DMS153 treated with DMSO at 0.1 percent for 48 hours (cell line): Measurements from ENCODE around the gene OR6Y1.

Experiments used
- DNase-seq: peaks from one replicate; lab custom pipeline; 2025; ENCODE audit not compliant: unreplicated experiment; lab: John Stamatoyannopoulos, UW

OR6Y1 gene, protein sequence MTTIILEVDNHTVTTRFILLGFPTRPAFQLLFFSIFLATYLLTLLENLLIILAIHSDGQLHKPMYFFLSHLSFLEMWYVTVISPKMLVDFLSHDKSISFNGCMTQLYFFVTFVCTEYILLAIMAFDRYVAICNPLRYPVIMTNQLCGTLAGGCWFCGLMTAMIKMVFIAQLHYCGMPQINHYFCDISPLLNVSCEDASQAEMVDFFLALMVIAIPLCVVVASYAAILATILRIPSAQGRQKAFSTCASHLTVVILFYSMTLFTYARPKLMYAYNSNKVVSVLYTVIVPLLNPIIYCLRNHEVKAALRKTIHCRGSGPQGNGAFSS

DNA sequence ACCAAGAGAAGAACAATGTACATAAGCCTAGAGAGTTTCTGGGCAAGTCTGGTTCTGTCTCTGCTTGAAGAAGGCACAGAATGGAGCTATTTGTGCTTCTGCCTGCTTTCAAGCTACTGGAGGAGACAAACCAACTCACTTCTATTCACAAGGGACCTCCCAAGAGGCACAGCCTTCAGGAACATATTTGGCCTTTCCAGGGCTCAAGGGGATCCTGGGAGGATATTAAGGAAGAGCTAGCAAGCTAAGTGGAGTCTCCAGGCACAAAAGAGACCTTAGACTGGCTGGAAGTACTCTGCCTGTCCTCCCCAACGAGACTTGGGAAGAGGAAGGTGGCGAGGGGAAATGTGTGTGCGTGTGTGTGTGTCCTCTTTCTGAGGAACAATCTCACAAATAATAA, at the start of gene OR6Y1:
TSS of gene OR6Y1 (minus strand) at position 54 of the 400 bp plus-strand sequence. CDS start 6,300 bp downstream, outside the sequence.
- no peak for DNase-seq

DNA sequence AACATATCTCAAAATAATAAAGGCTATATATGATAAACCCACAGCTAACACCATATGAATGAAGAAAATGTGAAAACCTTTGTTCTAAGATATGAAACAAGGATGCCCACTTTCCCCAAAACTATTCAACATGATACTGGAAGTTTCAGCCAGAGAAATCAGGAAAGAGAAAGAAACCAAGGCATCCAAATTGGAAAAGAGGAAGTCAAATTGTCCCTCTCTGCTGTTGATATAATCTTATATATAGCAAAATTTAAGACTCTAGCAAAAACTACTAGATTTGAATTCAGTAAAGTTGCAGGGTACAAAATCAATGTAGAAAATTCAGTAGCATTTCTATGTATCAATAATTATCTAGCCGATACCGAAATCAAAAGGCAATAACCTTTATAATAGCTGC, 46.5 kb upstream of the OR6Y1 start:
- DNase-seq, result no peak

DNA sequence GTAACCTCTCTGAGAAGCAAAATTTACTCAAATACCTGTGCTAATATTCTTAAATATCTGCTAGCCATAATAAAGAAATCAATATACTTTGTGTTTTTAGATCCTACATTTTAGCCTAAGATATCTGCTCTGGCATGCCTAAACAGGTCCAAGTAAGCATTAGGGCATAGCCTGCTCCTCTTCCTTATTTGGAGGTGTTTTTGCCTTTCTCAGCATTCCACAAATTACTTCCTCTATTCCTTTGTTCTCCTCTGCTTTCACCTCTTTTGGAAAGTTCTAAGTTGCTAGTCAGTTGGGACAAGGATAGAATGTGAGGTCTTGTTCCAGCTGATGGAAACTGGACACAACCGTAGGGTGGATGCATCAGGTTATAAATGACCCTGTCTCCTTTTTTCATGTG, 32.7 kb upstream of the OR6Y1 start:
- DNase-seq, result no peak

DNA sequence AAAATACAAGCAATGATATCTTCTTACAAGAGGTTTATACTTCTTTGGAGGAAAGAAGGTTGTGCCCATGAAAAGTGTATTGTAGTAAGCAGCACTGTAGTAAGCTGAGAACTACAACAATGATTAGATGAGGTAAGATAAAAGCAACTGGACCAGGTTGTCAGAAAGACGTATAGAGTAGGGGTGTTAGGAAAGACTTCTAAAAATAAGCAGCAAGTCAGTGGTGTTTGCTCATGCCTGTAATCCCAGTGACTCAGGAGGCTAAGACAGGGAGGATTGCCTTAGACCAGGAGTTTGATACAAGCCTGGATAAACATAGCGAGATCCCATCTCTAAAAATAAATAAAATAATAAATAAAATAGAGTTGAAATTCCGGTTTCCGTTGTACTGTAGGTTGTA, 29.8 kb upstream of the OR6Y1 start:
- no peak for DNase-seq

DNA sequence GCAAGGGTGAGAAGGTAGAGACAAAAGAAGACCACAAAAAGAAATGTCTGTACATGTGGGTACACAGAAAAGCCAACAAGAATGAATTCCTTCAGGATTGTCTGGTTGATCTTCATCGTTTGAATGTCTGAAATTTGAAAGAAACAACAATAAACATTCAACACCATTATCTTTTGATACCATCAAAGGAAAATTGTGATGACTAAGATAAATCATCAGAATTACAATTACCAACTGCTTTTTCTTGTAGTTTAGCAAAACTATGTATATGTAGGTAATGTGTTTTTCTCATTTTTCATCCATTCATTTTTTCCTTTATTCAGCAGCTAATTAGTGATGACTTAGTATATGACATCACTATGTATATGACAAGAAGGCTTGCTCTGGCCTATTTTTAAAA, 25.5 kb upstream of the OR6Y1 start, which contains the start of gene OR10X1:
TSS of gene OR10X1 (minus strand) at position 167 of the 400 bp plus-strand sequence. CDS start at position 167, 0 bp downstream.
- DNase-seq, result no peak

DNA sequence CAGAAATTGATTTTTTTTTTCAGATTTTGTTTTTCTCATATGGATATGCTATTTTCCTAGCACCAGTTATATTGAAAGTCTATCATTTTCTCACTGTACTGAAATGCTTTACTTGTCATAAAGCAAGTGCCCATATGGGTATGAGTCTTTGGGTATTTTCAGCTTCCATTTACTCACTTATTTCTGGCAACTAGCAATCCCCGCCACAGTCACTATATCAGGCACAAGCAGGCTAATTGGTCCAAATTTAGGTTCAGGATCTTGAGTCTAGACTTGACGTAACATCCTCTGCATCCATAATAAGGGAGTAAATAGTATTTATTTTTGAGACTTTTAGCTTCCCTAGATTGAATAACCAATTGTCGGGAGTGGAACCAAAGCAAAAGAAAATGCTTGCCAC, 23.4 kb upstream of the OR6Y1 start:
- no peak for DNase-seq

DNA sequence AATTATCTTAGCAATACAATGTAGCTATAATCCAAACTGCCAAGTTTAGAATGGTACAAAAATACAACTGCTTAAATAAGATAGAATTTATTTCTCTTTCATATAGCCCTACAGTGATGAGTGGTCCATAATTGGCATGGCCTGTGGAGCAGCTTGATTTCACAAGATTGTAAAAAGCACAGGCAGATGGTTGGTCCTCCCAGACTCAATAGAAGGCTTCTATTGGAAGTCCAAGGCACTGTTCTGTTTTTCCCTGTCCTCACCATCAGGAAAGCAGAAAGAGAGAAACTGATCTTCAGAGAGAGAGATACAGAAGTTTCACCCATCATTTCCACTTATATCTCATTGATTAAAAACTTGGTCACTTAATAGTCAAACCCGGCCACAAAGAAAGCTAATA, 18.0 kb upstream of the OR6Y1 start:
- no peak for DNase-seq

DNA sequence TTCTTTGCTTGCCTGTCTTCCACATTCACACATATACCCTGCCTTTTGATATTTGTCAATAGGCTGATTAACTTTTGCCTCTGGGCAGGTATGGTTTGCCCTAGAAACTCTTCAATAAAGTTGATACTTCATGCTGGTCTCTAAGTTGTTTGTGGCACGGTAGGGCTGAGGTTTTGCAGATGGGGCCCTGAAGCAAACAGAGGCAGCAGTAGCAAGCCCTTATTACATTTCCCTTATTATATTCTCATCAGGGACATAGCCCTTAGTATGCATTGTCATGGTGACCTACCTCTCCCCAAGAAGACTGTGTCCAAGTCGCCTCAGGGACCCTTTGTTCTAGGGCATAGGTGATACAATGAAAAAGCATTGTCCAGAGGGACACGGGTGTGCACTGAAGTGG, 16.3 kb upstream of the OR6Y1 start, which contains the start of gene OR6P1:
TSS of gene OR6P1 (minus strand) at position 101 of the 400 bp plus-strand sequence. CDS start 6,976 bp downstream, outside the sequence.
- DNase-seq, result no peak

DNA sequence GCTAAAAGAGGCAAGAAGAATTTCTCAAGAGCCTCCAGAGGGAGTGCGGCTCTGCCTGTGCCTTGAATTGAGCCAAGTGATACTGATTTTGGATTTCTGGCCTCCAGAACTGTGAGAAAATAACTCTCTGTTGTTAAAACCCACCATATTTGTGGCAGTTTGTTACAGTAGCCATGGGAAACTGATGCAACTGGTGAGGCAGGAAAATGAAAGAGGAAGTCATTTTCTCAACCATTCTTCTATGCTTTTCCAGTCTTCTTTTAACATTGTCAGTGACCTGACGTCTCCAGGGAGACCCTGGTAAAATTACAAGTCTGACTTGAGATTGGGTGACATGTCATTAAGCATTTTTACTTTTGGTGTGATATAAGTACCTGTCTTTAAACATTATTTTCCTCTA, 10.4 kb upstream of the OR6Y1 start:
- no peak for DNase-seq

DNA sequence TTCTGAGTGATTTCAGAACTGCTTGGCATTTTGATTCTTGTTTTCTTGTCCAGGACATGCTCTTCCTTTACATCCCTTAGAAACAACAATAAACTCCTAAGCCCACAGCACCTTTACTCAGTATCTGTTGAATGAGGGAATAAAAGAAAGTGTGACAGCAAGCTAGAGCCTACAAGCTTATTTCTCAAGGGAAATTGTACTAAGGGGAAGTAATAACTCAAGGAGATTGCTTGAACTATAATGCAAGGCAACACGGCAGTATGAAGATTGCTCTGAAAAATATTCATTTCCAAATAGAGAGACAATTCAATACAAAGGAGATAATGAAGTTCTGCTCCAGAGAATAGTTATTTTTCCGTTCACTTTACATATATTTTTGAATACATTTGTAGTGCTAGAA, 9.6 kb upstream of the OR6Y1 start:
- DNase-seq, result no peak

DNA sequence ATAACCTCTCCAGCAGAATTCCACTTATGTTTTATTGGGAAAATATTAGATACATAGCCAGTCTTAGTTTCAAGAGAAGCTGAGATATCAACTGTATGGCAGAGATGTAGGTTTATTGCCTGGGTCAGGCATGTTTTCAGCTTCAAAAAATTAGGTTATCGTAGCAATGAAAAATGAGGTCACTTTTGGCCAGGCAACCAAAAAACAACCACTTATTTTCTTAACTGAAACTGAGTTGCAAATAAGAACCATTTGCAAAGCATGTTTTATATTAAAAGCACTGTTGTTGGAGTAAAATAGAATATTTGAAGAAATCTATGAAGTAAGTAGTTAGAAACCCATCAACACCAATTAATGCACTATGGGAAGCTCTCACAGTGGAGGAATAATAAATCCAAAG, 5.5 kb upstream of the OR6Y1 start:
- DNase-seq, result no peak

DNA sequence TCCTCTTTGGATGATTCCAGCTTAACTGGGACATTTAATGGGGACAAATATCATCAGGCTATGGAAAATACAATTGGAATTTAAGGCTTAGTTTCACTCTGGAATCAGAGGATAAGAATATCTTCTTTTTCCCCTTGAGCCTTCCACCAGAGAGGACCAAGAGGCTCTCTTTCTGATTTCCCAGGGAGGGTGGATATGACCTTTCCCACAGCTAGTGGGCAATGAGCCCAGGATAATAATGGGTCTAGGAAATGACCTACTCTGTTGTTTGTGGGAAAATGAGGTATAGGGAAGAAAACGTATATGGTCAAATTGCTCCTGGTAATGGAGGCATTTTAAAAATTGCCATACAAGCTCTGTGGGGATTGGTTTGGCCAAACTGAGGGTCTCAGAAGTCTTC, 1.9 kb downstream of the OR6Y1 start:
- no peak for DNase-seq

DNA sequence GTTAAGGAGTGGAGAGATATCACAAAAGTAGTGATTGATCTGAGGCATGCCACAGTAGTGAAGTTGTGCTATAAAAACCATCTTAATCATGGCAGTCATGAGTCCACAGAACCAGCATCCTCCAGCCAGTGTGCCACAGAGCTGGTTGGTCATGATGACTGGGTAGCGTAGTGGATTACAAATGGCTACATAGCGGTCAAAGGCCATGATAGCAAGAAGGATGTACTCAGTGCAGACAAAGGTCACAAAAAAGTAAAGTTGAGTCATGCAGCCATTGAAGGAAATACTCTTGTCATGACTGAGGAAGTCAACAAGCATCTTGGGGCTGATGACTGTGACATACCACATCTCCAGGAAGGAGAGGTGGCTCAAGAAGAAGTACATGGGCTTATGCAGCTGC, 6.7 kb downstream of the OR6Y1 start:
- no peak for DNase-seq

DNA sequence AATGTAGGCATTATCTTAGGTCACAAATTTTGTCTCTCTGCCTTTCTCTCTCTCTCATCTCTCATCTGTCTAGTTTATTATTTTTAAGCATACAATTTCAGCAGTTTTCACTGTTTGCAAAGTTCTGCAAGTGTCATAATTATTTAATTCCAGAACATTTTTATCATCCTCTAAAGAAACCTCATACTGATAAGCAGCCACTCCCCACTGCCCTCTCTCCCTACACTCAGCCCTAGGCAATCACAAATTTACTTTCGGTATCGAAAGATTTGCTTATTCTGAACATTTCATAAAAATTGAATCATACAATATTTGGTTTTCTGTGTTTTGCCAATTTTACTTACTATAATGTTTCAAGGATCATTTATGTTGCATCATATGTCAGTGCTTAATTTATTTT, 16.6 kb downstream of the OR6Y1 start:
- DNase-seq, result no peak

DNA sequence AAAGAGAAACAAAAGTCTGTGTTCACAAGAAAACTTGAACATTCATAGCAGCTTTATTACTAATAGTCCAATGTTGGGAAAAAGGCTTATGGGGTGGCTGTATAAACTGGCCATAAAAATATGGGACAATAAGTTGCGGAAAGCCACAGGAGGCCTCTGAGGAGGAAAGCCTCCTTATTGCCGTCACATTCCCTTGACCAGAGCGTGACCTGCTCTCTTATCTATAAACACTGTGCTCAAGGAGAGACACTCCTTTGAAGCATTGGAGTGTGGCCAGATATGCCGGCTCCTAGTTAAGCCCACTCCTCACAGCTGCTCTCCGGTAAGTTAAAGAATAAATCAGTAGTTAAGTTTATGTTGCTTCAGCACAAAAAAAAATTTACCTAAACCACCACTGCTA, 19.7 kb downstream of the OR6Y1 start:
- DNase-seq, result no peak

DNA sequence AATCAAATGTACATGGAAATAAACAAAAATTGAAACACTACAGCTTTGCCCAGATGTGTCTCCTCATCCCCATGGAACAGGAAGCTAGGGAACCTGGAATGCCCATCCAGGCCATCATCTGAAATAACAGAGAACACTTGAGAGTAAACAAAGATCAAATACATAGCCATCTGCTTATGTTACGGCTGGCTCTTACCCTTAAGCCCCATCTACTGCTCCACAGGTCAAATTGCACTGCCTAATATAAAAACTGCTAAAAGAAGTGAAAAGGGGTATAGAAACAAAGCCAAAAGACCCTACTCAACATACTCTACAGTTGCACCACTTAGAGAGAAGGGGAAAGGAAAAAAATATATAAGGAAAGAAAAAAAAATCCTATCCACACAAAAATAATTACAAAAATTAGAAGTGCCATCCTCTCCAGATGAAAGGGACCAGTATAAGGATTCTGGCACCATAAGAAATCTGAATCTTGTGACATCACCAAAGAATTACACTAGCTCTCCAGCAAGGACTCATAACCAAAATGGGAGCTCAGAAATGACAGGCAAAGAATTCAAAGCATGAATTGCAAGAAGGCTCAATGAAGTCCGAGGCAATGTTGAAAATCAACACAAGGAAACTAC, 26.9 kb downstream of the OR6Y1 start:
- DNase-seq, result peak; percentile 53

DNA sequence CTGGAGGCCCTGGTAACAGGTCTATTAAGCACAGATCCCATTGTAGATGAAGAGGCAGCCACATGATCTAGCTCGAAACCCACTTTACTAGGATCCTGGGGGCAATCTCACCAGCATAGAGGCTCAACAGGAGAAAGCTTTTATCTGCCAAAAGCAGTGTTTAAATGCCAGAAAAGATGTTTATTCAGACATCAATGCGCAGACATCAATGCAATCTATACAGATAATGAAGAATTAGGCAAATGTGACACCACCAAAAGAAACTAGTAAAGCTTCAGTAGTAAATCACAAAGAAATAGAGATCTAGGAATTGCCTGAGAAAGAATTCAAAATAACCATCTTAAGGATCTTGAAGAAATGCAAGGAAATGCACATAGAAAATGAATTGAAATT, 32.5 kb downstream of the OR6Y1 start:
- no peak for DNase-seq

DNA sequence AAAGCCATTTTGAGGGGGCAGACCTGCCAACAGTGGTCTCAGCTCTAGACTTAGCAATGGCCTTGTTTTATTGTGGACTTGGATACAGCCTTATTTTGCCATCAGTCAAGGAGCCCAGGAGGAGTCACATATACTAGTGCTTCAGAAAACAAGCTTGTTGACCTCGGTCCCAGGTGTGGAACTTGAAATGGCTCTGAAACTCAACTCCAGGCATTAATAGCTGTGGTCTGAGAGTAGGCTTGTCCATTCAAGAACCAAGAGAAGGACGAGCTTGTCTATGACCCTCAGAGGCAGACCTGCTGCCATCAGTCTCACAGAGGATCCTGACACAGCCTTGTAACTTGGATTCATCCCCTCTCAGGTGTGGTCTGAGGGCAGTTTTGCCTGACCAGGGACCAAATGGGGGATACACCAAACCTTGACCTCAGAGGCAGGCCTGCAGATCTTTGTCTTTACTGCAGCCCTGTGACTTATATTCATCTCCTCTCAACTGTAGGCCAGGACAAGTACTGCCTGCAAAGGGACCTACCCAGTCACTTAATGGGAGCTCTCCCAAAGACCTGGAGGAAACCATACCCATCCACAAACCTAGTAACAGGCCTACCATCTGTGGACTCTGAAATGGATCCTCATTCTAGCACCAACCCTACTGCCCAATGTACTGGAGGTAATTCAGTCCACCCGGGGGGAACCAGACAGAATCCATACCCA, 33.1 kb downstream of the OR6Y1 start:
- DNase-seq, result no peak

DNA sequence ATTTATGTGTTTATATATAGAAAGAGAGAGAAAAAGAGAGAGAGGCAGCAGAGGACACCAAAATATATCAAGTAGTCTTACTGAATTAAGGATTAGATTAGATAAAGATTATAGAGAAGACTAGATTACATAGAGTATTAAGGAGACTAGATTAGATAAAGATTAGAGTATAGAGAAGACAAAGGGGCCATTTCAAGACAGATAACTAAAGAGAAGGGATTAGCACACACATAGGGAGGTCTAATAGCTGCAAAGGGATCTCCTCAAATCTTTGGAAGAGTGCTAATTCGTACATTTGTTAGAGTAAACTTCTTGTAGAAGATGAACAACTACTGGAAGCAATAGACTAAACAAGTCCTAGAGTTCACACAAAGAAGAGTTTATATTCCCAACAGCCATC, 34.2 kb downstream of the OR6Y1 start:
- no peak for DNase-seq

DNA sequence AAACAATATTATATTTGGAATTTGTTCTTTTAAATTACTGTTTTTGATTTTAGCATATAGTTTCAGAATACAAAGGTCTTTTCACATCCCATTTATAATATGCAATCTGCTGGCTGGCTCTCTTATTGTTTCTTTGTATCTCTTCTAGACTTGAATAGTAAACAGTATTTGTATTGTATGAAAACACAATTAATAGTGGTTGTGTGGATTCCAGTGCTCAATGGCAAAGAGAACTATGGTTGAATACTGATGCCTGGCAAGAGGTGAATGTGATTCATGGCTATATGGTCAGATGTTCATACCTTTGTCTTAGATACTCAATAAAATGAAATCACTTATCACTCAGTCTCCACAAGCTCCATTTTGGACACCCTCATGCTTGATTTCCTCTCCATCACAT, 37.2 kb downstream of the OR6Y1 start:
- no peak for DNase-seq

DNA sequence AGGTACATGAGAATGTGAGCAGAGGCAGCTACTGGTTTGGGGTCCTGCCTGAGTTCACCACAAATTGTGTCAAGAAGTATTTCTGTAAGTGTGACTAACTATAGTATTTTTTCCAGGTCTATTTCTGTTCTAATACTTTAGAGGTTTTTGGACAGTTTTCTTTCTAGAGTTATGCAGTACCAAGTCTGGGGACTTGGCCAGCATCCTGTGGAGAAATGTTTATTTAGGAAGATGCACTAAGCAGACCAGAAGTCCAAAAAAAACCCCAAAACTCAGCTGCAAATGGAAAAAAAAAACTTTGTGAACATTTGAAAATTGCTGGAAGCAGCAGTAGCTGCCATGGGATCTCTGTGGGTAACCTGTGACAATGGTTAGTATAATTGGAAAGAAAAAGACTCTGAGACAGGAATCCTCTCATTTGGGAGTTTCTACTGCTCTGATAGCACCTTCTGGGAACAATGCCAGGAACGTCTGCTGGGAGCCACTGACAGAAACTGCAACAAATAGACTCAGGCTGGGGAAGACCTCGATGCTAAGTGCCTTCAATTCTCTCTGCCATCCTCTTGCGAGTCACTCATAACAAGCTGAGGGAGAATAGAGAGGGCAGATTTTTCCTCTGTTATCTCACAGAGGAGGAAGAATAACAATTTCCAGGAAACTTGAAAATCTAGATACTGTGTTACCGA, 44.6 kb downstream of the OR6Y1 start:
- no peak for DNase-seq
